Measurements from ENCODE around the gene PELO. TPM values are rescaled to one million over a fixed set of nuclear protein-coding genes. Genes with fewer than 3 reads are reported as not detected.

The PELO gene
- total RNA-seq, 1 experiment from 2014 or later, result 21.5 TPM

- H3K36me3 ChIP-seq (ENCODE audit: low read depth), result peaks cover 11% of the 10 kb centered on the region
- peak overlapping the region; percentile 36; the same call in 1 of the 2 replicates for H2AFZ ChIP-seq
- no peaks in the 10 kb centered on the region for H3K27me3 ChIP-seq (ENCODE audit: insufficient read depth, low read depth)
- intact Hi-C loops (cut with micrococcal nuclease; ENCODE audit: unreplicated experiment), result no loop called here
- no peaks in the 10 kb centered on the region for H4K20me1 ChIP-seq (ENCODE audit: insufficient read depth)
- H3K4me2 ChIP-seq, result peak overlapping the region; percentile 55
- H3K4me1 ChIP-seq (replicated peaks; ENCODE audit: insufficient read depth), result peaks cover 53% of the 10 kb centered on the region
- DNase-seq, result peak in 1 of 2 experiments; percentile 78
- TF ChIP-seq EZH2 (IDR thresholded peaks at IDR 0.05; ENCODE audit: low read depth), result no peak
- TF ChIP-seq CTCF (conservative IDR thresholded peaks at IDR 0.05), result no peak
- CTCF ChIA-PET, result no interaction called here
- no peaks in the 10 kb centered on the region for H3K9me3 ChIP-seq (ENCODE audit: insufficient read depth, low read depth)
- POLR2A ChIA-PET (ENCODE audit: unreplicated experiment), result interaction anchor here (0.6 kb wide), 1 partner anchor 221 kb away, joined by 4 read pairs; no protein-coding TSS in a partner anchor
- peaks cover 23% of the 10 kb centered on the region for H3K79me2 ChIP-seq (ENCODE audit: low read depth)
- H3K4me3 ChIP-seq, result 0 out of 2 replicates have a peak overlapping the region, but pooled peaks have one; percentile 11
- no TSS peak for BruUV-seq (replicated peaks)
- peak overlapping the region; percentile 72 for H3K27ac ChIP-seq
- peaks cover 30% of the 10 kb centered on the region; the same call in 1 of the 2 replicates for H3F3A ChIP-seq (ENCODE audit: insufficient read depth, low read depth)
- no peaks in the 10 kb centered on the region for H3K9me2 ChIP-seq (ENCODE audit: insufficient read depth)
These were observed 22.2 kb downstream of the PELO start for GRCh38 chr5:52809884-52810283.

GRCh38 chr5:52810426-52810825, 22.7 kb downstream of the PELO start:
- TF ChIP-seq CTCF (conservative IDR thresholded peaks at IDR 0.05) (no peak), EZH2 (IDR thresholded peaks at IDR 0.05; ENCODE audit: low read depth) (no peak)
- H3K4me1 ChIP-seq (replicated peaks; ENCODE audit: insufficient read depth), result peaks cover 50% of the 10 kb centered on the region
- H3K9me2 ChIP-seq (ENCODE audit: insufficient read depth), result no peaks in the 10 kb centered on the region
- H3K4me2 ChIP-seq, result peak overlapping the region; percentile 55
- ChIA-PET CTCF (no interaction called here), POLR2A (ENCODE audit: unreplicated experiment) (interaction anchor here (0.6 kb wide), 2 partner anchors 30 to 220 kb away, joined by 3 to 4 read pairs; no protein-coding TSS in a partner anchor)
- H3K27ac ChIP-seq, result peak overlapping the region; percentile 72
- H3K9me3 ChIP-seq (ENCODE audit: insufficient read depth, low read depth), result no peaks in the 10 kb centered on the region
- peaks cover 18% of the 10 kb centered on the region for H3K79me2 ChIP-seq (ENCODE audit: low read depth)
- H3K36me3 ChIP-seq (ENCODE audit: low read depth), result peaks cover 7% of the 10 kb centered on the region
- BruUV-seq (replicated peaks), result no TSS peak
- H2AFZ ChIP-seq, result no peak overlapping the region
- H3K27me3 ChIP-seq (ENCODE audit: insufficient read depth, low read depth), result no peaks in the 10 kb centered on the region
- H3F3A ChIP-seq (ENCODE audit: insufficient read depth, low read depth), result peaks cover 30% of the 10 kb centered on the region; the same call in 1 of the 2 replicates
- DNase-seq, result no peak
- no peaks in the 10 kb centered on the region for H4K20me1 ChIP-seq (ENCODE audit: insufficient read depth)
- H3K4me3 ChIP-seq, result peak overlapping the region; percentile 11; the same call in 1 of the 2 replicates
- intact Hi-C loops (cut with micrococcal nuclease; ENCODE audit: unreplicated experiment), result no loop called here

- Histone ChIP-seq H3K79me2 (ENCODE audit: low read depth) (peaks cover 10% of the 10 kb centered on the region), H4K20me1 (ENCODE audit: insufficient read depth) (no peaks in the 10 kb centered on the region), H3K36me3 (ENCODE audit: low read depth) (0 out of 2 replicates have a peak, but pooled peaks cover under 1% of the 10 kb centered on the region), H3K9me3 (ENCODE audit: insufficient read depth, low read depth) (no peaks in the 10 kb centered on the region), H3K9me2 (ENCODE audit: insufficient read depth) (no peaks in the 10 kb centered on the region), H3K4me3 (no peak overlapping the region), H2AFZ (no peak overlapping the region), H3K4me1 (replicated peaks; ENCODE audit: insufficient read depth) (peaks cover 50% of the 10 kb centered on the region), H3F3A (ENCODE audit: insufficient read depth, low read depth) (peaks cover 30% of the 10 kb centered on the region; the same call in 1 of the 2 replicates), H3K27ac (peak overlapping the region; percentile 72), H3K4me2 (peak overlapping the region; percentile 55), H3K27me3 (ENCODE audit: insufficient read depth, low read depth) (no peaks in the 10 kb centered on the region)
- DNase-seq, result peak; percentile 28 to 87
- intact Hi-C loops (cut with micrococcal nuclease; ENCODE audit: unreplicated experiment), result loop anchor here (1.0 kb wide), 1 partner anchor 12 kb away; no protein-coding TSS in a partner anchor
- BruUV-seq (replicated peaks), result no TSS peak
- TF ChIP-seq CTCF (conservative IDR thresholded peaks at IDR 0.05), result no peak
- TF ChIP-seq EZH2 (IDR thresholded peaks at IDR 0.05; ENCODE audit: low read depth), result no peak
- POLR2A ChIA-PET (ENCODE audit: unreplicated experiment), result interaction anchor here (0.6 kb wide), 1 partner anchor 31 kb away, joined by 3 read pairs; no protein-coding TSS in a partner anchor
- CTCF ChIA-PET, result no interaction called here
These were observed 23.5 kb downstream of the PELO start for GRCh38 chr5:52811067-52811749.

Measured in PC-9 (cell line).